Measurements from ENCODE around the gene CHTOP.

CHTOP gene

DNA sequence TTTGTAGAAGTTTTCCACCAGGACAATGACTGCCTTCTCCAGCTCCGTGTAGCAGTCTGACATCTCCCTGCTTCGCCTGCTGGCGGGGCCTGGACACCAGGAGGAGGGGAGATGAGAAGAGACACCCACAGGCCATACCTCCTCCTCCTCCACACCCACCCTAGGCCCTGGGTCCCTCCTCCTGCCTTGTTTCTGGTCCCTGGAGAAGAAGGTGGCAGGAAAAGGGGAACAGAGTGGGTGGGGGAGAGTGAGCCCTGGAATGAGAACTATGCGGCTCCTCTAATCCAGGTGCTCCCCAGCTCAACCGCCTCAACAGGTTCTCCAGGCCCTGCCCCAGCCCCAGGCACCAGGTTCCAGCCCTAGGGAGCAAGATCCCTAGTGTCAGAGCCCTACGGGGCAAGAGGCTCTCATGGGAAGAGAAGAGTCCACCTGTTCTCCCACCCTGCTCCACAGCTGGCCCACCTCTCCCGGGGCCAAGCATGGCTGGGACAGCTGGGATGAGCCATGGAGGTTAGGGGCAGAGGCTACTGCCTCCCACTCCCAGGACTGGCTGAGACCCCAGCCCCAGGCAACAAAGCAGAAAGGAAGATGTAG is 25.7 kb upstream of the CHTOP start:
- H3K4me3 ChIP-seq (ENCODE audit: low read length): peak overlapping the region; percentile 100
- peak; percentile 73 for DNase-seq (ENCODE audit: low read depth)

DNA sequence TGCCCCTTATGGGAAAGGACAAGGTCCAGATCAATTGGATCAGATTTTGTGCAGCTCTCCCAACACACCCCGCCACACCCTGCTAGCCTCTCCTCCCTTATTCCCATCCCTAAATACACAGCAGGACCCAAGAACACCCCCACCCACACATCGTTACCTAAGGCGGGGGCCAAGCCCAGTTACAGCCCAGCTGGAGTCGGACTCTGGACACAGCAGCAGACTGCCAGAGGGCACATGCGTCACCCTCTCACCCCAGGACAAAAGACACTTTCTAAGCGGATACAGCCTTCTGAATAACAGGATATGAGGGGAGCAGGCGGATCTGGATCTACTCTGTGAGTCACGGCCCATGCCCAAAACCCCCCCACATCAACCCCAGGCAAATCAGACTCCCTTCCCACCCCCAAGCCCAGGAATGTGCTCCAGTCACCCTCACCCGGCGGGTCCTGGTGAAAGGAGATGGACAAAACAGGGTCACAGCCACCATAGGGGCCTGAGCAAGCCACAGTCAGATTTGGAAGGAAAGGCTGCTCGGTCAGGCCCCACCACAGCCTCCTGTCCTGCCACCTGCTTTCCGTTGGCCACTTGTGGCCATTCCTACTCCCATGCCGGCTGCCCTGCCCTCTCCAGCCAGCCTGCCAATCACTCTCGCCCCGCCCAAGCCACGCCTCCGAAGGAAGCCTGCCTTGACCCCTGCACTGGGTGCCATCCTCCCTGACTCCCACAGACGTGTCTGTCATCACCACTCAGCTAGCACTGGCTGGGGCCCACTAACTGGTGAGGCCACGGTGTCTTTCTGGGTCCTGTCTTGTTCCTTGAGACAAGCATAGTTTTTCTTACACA is 24.9 kb upstream of the CHTOP start:
- H3K4me3 ChIP-seq (ENCODE audit: low read length): peak overlapping the region; percentile 100
- TF ChIP-seq, protein P1, sequence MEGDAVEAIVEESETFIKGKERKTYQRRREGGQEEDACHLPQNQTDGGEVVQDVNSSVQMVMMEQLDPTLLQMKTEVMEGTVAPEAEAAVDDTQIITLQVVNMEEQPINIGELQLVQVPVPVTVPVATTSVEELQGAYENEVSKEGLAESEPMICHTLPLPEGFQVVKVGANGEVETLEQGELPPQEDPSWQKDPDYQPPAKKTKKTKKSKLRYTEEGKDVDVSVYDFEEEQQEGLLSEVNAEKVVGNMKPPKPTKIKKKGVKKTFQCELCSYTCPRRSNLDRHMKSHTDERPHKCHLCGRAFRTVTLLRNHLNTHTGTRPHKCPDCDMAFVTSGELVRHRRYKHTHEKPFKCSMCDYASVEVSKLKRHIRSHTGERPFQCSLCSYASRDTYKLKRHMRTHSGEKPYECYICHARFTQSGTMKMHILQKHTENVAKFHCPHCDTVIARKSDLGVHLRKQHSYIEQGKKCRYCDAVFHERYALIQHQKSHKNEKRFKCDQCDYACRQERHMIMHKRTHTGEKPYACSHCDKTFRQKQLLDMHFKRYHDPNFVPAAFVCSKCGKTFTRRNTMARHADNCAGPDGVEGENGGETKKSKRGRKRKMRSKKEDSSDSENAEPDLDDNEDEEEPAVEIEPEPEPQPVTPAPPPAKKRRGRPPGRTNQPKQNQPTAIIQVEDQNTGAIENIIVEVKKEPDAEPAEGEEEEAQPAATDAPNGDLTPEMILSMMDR (IDR thresholded peaks at IDR 0.05; ENCODE audit: insufficient read depth, low read depth, low read length, missing control alignments): no peak
- DNase-seq (ENCODE audit: low read depth): peak; percentile 96

More for the DNA sequence above, 25.7 kb upstream of the CHTOP start:
- TF ChIP-seq, protein P1 (IDR thresholded peaks at IDR 0.05; ENCODE audit: insufficient read depth, low read depth, low read length, missing control alignments): no peak

DNA sequence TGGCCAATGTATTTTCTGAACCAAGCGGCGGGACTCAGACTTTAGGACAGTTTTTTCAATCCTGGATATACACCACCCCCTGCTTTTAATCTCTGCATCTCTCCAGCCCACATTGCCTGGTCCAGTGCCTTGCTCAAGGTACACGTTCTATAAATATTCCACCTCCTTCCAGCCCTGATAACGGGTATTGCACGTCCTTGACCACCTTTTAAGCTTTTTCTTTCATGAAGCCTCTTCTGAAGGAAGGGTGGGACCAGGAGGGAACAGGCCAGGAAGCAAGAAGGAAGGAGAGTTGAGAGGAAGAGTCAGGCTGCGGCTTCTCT is 24.3 kb upstream of the CHTOP start:
- peak overlapping the region; percentile 100 for H3K4me3 ChIP-seq (ENCODE audit: low read length)
- TF ChIP-seq, protein P1 (IDR thresholded peaks at IDR 0.05; ENCODE audit: insufficient read depth, low read depth, low read length, missing control alignments): no peak
- DNase-seq (ENCODE audit: low read depth): no peak

DNA sequence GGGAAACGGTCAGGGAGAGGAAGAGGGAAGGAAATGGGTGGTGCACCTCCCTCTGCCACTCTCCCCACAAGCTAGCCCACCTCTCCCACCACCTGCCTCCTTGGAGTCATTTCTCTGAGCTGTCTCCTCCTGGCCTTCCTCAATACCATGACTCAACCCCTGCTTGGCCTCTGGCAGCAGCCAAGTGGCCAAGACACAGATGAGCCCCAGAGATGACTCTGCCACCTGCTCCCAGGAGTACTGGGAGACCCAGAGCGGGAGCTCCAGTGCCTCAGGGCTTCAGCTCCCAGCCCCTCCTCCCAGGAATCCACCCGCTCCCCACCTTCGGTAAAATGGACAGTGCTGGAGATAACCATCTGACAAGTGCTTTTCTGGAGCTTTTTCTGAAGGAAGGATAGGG is 23.5 kb upstream of the CHTOP start:
- TF ChIP-seq, protein P1 (IDR thresholded peaks at IDR 0.05; ENCODE audit: insufficient read depth, low read depth, low read length, missing control alignments): no peak
- peak overlapping the region; percentile 100 for H3K4me3 ChIP-seq (ENCODE audit: low read length)
- peak; percentile 69 for DNase-seq (ENCODE audit: low read depth)

DNA sequence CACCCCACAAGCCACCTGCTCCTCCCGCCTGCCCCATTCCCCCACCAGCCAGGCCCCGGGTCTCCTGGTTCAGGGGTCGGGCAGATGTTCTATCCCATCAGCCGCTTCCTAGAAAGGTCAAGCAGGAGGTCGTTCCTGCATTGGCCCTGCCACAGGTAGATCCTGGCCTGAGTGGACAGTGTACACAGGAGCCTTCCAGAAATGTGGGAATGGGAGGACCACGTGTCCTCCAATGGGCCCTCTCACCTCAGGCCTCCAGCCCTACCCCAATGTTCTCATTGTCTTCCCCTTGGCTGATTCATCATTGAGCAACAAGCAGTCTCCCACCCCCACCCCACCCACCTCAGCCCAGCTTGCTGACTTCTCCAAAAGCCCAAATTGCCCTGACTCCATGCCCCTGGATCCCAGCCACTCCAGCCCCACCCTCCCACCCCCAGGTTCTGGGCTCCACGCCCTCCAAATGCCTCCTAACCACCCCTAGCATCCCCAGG is 23.0 kb upstream of the CHTOP start:
- DNase-seq (ENCODE audit: low read depth): peak; percentile 92
- TF ChIP-seq, protein P1 (IDR thresholded peaks at IDR 0.05; ENCODE audit: insufficient read depth, low read depth, low read length, missing control alignments): no peak
- peak overlapping the region; percentile 100 for H3K4me3 ChIP-seq (ENCODE audit: low read length)

DNA sequence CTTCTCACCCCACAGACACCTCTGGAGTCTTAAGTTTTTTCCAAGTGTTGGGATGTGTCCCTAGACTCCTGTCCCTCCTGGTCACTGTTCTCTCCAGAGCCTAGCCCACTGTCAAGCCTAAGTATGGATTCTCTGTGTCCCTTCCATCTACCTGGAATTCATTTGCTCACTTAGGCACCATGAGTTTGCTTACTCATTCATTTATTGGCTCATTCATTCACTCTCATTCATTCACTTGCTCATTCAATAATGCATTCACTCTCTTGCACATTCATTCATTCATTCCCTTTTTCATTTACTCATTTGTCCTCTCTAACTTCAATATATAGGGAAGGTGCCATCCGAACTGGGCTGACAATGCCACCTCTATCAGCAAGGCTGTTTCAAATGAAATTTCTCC is 22.5 kb upstream of the CHTOP start:
- TF ChIP-seq, protein P1 (IDR thresholded peaks at IDR 0.05; ENCODE audit: insufficient read depth, low read depth, low read length, missing control alignments): no peak
- peak overlapping the region; percentile 100 for H3K4me3 ChIP-seq (ENCODE audit: low read length)
- peak; percentile 56 for DNase-seq (ENCODE audit: low read depth)

Measured in epithelial cell of esophagus (primary cell).